ENCODE results near the gene USP3.
"Not testable (repeated sequence)": the region's sequence is repeated elsewhere in the genome, so short reads cannot be mapped to it uniquely, and the experiment has no call there.

Gene USP3

DNA sequence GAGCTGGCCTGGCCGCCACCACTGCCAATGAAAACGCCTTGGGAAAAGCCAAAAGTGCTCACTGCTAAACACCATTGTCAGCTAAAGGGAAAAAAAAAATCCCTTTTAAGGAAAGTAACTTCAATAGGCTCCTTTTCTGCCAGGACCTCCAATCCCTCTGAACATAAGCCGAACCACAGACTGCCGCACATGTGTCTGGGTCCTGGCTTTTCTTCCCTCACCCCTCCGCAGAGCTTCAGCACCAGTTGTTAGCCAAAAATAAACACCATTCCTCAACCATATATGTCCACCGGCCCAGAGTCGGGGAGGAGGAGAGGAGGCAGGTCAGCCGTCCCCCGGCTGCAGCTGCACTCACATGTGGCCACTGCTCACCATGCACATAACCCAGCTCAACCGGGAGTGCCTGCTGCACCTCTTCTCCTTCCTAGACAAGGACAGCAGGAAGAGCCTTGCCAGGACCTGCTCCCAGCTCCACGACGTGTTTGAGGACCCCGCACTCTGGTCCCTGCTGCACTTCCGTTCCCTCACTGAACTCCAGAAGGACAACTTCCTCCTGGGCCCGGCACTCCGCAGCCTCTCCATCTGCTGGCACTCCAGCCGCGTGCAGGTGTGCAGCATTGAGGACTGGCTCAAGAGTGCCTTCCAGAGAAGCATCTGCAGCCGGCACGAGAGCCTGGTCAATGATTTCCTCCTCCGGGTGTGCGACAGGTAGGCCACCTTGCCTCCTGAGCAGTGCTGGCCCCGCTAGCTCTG lies 92.8 kb downstream of the USP3 start, which contains the start of gene FBXL22:
TSS of gene FBXL22 (plus strand) at position 350 of the 753 bp plus-strand sequence. CDS start at position 356, 6 bp downstream.
- DNase-seq, result no peak

DNA sequence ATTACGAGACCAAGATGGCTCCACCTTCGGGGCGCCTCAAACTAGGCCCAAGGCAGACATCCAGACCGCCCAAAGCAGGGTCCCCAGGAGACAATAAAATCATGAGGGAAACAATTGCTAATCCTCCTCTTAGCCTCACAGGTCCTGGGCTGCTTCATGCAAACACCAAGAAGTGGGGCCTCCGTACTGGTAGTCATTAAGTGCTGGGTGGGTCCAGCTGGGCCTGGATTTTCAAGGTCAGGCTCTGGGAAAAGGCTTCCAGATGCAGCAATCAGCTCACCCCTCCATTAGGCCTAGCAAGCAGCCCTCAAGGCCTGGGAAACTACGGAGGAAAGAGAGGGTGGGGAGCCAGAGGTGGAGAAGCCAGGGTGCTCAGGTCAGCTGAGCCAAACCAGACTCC lies 93.4 kb downstream of the USP3 start:
- DNase-seq, result no peak

DNA sequence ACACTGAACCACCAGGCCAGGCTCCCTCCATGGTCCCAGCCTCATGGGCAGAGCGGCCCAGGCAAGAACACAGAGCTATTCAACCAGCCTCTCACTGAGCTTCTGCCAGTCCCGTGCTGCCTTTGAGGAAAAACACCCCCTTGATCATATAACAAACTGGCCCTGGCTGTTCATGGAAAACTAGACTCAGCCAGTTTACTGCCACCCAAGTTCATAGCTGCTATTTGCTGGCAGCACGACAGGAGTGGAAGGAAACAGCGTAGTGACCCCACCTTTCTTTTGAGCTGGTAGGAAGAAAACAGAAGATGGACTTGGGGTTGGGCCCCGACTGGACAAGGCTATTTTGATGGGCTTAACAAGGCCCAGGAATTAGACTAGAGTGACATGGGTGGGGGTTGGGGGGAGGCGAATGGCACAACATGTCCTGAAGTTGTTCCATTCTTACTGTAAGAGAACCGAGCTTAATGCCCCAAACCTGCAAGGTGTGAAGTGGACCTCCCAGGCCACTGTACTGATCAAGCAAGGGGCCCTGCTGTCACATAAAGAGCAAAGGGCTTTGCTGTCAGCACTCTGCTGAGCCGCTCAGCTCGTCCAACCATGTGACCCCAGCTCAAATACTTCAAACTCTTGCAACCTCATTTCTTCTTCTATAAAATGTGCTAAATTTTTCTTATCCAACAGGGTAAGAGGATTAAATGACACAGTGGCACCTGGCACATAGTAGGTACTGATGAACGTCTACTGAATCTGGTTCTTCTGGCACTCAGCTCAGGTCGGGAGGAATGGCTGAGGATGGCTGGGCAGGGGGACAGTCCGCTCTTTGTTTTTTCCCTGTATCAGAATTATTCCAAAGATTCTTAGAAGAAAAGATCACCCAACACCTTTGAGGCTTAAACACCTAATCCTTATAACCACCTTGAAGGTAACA lies 94.3 kb downstream of the USP3 start:
- DNase-seq, result no peak

DNA sequence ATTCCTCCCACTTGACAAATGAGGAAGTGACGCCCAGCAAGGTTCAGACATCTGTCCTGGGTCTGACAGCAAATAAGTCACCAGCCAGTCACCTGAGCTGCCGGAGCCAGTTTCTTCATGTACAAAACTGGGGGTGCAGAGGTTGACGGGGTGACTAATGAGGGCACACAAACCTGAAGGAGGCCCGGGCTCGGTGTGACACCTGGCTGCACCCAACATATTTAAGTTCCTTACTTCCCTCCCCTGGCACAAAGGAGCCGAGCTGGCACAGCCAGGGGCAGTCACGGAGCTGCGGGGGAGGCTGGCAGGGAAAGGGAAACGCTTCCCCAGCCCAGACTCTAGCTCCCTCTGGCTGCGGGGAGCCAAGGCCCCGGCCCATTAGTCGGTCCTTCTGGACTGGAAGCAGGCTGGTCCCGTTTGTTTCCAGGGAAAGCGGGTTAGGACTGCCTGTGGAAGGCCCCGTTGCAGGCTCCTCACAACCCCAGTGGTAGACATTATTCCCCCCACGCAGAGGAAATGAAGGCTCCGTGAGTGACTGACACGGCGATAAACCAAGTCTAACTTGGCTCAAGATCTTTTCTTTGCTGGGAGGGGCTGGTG lies 95.1 kb downstream of the USP3 start:
- DNase-seq, result peak; percentile 26

DNA sequence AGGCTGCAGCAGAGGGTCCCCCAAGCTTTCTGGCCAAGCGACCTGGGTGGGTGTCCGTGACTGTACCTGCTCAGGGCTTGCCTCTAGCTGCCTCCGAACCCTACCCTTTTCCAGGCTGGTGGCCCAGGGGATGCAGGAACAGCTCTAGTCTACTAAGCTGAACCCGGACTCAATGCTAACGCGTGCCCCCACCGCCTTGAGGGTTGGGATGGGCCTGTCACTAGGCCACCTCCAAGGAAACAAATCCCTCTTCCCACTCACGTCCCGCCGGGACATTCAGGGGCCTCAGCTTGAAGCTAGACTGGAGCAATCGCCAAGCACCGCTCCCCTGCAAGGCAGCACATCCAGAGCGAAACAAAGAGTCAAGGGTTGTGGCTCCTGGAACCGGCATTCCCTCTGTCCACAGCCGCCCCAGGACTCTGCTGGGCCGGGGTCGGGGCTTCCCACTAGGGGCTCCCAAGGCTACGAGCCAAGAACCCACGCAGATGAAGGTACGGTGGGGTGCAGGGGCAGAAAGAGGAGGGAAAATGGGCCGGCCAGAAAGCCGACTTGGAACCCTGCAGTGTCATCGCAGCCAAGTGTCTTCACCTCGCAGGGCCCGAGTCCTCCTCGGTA lies 95.7 kb downstream of the USP3 start:
- no peak for DNase-seq

DNA sequence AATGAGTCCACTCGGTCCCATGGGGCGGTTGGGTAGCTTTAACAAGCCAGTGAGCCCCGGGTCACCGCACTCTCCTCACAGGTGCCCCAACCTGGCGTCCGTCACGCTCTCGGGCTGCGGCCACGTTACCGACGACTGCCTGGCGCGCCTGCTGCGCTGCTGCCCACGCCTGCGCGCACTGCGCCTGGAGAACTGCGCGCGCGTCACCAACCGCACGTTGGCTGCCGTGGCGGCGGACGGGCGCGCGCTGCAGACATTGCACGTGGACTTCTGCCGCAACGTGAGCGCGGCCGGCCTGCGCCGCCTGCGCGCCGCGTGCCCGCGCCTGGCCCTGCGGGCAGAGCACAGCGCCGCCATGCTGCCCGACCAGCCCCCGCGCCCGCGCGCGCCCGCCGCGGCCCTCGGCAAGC lies 96.2 kb downstream of the USP3 start:
- peak; percentile 93 for DNase-seq

DNA sequence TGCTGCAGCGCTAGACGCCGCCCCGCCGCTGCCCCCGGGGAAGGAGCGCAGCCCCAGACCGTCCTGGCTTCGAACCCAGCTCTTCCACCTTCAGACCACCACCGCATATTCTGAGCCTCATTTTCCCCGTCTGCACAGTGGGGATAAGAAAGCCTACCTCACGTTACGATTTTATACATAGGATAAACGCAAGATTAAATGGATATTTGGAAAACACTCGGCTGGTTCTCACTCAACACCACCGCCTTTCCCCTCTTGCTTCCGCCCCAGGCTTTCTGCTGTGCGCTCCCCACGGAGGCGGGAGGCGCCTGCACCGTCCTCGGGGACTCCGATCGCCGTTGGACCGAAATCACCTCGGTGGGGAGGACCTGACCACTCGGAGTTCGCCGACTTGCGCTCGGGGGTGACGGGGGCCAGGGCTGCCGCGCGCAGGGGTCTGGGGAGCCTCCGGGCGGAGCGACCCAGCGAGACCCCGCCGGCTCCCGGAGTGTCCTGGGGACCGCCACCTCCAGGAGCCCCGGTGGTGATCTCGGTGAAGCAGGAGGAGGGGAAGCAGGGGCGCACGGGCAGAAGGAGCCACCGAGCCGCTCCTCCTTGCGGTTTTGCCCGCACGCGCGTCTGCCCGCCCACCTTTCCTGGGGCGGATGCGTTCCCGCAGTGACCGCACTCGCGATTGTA lies 96.8 kb downstream of the USP3 start:
- DNase-seq, result peak; percentile 72

DNA sequence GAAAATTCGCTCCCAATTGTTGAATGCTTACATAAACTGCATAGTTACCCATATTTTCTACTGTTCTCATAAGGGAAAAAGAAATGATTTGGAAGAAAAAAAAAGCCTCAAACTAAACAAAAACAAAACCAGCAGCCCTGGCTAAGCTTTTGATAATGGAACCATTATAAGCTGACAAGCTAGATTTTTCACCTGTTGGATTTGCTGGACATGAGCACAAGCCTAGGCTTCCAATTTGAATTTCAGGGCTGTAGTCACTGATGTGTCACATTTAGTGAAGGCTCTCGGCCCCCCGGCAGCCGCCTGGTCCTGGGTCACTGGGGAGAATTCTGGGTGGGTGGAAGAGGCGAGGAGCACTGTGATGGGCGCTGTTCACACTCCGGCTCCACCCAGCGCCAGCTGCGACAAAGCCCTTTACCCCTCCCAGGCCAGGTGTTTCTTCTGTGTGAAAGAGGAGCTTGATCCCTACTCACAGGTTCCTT lies 97.4 kb downstream of the USP3 start:
- DNase-seq, result peak; percentile 16

DNA sequence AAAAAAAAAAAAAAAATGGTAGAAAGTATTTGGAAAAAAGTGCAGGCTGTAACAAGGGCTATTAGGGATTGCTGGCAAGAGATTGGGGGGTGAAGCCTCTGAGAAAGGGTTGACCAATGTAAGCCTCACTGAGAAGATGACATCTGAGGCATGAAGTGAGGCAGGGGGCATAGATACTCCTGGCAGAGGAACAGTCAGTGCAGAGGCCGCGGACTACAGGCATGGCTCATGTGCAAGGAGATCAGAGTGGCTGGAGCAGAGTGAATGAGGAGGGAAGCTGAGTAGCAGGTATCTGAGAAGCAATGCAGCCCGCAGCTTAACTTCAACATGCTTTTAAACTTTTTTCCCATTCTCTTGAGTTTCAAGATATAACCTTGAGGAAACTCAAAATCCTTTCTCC lies 98.2 kb downstream of the USP3 start:
- DNase-seq, result no peak

DNA sequence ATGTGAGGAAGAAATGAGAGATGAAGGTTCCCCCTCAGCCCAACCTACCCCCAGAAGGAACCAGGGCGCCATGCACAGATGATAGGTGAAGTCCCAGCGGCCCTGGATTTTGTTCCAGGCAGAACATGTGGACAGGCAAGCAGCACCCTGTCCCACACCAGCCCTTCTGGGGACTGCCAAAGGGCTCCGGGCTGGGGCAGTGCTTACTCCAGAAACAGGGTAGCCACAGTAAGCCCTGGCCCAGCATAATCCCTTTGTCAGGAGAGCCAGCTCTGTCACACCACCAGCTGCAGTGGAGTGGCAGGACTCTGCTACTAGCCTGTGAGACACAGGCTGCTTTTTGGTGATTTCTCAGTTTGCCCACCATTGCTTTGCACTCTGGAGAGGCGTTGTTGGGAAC lies 99.1 kb downstream of the USP3 start:
- no peak for DNase-seq

DNA sequence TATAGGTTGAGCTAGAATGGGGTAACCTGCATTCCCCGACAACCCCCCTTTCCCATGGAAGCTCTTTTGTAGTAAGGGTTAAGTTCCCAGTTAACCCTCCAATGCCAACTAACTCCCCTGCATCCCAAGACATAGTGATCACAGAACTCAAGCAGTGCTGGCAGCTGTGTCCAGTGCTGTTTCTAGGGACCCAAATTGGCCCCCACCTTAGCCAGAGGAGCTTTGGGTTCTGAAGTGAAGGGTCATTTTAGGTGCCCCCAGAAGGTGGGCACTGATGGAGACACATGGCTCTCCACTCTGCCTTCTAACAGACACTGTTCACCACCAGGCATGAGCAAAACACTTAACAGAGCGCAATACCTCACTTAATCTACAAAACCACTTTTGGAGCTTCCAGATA lies 99.9 kb downstream of the USP3 start:
- no peak for DNase-seq

DNA sequence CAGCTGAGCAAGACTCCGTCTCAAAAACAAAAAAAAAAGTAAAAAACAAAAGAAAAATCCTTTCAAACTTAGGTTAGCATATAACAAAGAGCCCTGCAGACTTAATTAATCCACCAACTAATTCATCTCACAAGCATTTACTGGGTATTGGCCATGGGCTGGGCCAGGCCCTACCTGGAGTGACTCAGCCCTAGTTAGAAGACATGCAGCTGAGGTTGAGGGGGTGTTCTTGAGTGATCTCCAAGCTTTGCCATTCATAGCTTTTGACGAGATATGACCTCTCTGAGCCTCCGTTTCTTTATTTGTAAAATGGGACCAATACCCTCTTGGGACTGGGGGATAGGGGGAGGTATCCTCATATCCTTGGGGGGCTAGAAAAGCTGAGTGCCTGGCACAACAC lies 100.6 kb downstream of the USP3 start:
- DNase-seq, result no peak

DNA sequence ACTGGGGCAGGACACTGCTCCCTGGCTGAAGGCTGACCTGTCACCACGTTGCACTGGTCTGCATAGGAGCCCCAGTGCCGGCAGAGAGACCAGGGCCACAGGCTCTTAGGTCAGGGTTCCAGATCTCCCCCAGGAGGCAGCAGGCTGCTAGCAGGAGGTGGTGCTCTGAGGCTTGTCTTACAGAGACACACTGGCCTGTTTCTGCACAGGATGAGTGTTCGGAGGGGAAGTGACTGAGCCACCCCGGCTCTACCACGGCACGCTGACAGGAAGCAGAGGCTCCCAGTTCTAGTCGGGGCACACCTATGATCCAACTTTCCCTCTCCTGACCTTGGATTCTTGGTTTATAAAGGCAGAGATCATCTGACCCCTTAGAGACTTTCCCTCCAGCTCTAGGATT lies 101.4 kb downstream of the USP3 start:
- DNase-seq, result peak; percentile 42

DNA sequence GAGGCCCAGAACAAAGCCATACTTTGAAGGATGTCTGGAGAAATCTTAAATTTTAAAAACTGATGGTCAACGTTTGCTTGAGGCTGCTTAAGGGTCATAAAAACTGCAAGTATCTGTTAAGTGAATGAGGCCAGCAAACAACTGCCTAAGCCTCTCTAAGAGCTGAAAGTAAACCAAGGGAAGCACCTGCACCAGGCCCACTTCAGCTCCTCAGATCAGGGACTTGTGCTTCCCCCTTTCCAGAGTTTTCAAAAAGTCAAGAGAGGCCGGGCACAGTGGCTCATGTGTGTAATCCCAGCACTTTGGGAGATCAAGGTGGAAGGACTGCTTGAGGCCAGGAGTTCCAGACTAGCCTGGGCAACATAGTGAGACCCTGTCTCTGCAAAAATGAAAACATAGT lies 101.9 kb downstream of the USP3 start:
- no peak for DNase-seq

DNA sequence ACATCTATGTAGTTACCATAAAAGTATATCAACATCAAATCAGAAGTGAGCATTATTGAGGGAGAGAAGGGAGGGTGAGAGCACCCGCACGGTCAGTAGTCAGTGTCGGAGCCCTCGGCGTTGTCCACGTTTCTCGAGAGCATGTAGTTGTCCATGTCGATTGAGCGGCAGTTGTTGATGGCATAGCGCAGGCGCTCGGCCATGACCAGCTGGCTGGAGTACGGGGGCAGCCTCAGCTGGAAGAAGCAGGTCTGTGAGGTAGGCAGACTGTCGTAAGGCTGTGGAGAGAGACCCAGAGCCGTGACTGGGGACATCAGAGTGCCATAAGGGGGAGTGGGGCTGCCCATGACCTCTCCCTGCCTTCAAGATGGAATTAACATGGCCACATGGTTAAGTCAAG lies 104.6 kb downstream of the USP3 start:
- no peak for DNase-seq

DNA sequence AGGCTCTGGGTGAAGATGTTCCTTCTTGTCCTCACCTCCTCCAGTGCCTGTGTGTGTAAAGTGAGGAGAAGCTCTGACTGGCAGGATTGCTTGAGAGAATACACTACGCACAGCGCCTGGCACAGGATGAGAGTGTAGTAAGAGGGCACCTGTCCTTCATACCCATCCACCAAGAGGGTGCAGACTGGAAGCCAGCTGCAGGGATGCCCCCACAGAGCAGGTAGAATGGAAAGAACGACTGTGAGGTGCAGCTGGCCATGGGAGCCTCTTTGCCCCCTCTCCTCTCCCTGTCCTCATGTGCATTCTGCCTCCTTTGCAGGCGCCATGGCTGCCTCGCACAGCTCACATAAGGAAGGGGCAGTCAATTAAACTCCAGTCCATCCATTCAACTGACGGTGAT lies 105.1 kb downstream of the USP3 start:
- no peak for DNase-seq

DNA sequence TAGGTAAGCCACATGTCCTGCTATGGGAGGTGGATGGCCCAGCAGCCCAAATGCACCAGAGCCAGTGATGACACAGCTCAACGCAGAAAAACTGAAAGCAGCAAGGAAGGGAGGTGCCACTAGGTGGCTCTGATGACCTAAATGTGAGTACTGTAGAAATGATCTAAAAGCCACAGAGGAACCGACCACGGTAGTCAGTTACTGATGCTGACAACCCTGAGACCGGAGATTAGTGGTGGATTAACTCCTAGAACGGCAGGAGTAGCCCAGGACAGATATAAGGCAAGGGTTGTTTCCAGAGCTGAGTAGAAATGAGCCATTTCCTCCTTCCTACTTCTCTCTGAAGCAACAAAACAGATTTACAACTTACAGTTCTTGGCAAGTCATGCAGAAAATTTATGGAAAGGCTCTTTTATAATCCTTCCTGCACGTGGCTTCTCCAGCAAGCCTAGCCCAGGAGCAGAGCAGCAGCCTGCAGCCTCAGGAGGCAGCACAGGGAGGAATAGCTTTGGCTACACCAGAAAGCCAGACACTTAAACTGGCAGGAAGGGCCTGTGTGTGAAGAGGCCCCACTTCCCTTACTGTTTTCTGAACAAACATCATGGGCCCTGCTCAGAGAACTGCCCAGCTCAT lies 105.9 kb downstream of the USP3 start:
- peak; percentile 65 for DNase-seq

DNA sequence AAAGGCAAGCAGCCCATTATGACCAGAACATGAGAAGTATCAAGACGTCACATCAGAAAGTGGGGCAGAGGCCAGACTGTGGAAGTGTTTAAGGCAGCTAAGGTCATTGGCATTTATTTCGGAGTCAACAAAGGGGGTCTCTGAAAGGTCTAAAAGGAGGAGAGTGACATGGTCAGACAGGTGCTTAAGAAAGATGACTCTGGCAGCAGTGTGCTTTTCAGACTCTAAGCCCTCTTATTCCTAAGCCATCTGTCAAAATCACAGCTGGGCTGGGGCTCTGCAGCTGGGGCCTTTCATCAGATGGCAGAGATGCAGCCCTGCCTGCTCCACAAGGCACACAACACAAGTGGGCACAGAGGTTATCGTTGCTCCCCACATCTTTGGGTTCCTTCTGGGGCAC lies 106.8 kb downstream of the USP3 start:
- no peak for DNase-seq

DNA sequence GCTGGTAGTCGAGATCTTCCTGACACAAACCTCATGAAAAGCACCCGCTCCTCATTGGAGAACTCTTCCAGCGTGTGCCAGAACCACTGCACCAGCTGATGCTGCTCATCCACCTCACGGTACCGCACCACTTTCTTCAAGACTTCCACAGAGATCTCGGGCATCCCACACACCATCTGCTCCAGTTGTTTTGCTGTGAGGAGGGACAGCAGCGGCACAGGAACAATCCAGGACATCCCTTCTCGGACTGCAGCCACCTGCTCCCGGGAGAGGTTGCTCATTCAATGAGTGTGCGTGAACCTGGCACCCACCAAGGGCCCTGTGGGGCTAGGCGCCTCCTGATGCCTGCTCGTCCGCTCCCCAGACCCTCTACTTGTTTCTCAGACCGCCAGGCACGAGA lies 107.9 kb downstream of the USP3 start:
- no peak for DNase-seq

DNA sequence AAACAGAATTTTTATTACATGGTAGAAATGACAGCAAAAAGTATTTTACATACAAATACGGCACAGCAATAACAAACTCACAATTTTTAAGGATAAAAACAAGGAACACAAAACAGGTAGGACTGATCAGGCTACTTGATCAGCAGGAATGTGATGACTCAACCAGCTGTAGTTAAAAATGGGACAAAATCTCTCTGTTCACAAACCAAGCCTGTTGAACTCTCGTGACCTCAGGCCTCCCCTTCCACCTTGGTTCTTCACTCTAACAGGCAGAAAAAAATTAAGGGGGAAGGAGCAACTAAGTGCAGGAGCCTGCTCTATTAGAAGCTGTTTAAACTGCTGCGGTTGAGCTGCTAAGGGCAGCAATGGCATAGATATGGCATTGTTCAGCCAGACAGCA lies 111.5 kb downstream of the USP3 start:
- no peak for DNase-seq

DNA sequence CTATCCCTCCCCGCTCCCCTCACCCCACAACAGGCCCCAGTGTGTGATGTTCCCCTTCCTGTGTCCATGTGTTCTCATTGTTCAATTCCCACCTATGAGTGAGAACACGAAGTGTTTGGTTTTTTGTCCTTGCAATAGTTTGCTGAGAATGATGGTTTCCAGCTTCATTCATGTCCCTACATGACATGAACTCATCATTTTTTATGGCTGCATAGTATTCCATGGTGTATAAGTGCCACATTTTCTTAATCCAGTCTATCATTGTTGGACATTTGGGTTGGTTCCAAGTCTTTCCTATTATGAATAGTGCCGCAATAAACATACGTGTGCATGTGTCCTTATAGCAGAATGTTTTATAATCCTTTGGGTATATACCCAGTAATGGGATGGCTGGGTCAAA lies 112.8 kb downstream of the USP3 start:
- not testable (repeated sequence) for DNase-seq

DNA sequence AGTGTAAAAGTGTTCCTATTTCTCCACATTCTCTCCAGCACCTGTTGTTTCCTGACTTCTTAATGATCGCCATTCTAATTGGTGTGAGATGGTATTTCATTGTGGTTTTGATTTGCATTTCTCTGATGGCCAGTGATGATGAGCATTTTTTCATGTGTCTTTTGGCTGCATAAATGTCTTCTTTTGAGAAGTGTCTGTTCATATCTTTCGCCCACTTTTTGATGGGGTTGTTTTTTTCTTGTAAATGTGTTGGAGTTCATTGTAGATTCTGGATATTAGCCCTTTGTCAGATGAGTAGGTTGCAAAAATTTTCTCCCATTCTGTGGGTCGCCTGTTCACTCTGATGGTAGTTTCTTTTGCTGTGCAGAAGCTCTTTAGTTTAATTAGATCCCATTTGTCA lies 113.2 kb downstream of the USP3 start:
- not testable (repeated sequence) for DNase-seq

All from central memory CD4-positive, alpha-beta T cell (primary cell).